HG03565 (cell line): ENCODE data around the gene POTED.
"Not testable (repeated sequence)": the region's sequence is repeated elsewhere in the genome, so short reads cannot be mapped to it uniquely, and the experiment has no call there.

ENCODE experiments used
- ATAC-seq: cut with Tn5 transposase; IDR thresholded peaks from one replicate; pipeline ENCODE4 v1.9.1; 2021; ENCODE audit warnings: mild to moderate bottlenecking, moderate library complexity; ENCODE audit not compliant: unreplicated experiment

The POTED gene

DNA sequence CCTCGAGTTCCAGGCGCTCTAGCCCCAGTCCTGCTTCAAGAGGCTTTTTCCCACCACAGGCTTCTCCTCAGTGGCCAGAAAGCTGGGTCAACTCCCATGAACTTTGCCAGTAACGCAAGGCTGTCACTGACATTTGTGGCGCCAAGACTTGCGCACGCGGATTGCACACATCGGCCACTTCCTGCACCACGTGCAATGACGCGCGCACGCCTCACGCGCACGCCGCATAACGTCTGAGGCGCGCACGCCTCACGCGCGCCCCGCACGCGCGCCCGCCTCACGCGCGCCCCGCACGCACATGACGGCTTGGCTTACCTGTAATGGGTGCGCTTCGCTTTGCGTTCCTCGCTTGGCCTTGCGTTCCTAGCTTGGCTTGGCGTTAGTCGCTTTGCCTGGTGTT, at the start of gene POTED:
Gene POTED (plus strand): TSS at position 301 of the 400 bp plus-strand sequence. CDS start 452 bp downstream, outside the sequence.
- ATAC-seq: not testable (repeated sequence)

DNA sequence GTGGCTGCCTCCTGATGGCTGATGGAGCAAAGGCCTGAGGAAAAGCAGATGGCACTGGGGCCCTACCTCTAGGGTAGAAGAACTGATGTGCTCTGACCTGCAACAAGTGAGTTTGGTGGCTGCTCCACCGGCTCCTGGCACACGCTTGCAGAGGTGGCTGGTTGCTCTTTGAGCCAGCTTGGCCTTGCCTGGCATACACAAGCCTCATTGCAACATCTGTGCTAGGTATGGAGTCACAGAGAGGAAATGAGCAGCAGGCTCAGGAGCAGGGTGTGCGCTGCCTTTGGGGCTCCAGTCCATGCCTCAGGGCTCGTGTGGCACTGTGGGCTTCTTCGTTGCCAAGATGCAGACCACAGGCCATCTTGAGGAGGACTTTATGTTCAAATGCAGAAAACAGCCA, 40.5 kb downstream of the POTED start:
- not testable (repeated sequence) for ATAC-seq

DNA sequence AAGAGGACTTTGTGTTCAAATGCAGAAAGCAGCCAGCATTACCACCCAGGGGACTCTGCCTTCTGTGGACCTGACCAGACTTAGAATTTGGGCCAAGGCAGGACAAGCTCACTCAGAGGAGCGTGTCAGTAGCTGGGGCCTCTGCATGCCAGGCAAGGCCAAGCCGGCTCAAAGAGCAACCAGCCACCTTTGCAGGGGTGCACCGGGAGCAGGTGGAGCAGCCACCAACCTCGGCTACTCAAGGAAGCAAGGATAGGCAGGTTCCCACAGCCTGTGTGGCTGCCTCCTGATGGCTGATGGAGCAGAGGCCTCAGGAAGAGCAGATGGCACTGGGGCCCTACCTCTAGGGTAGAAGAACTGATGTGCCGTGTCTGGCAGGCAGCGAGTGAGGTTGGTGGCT, 42.2 kb downstream of the POTED start:
- not testable (repeated sequence) for ATAC-seq
